CD4-positive, alpha-beta memory T cell (primary cell): ENCODE measurements around the gene CDK14. TPM values are rescaled to one million over a fixed set of nuclear protein-coding genes. Genes with fewer than 3 reads are reported as not detected.
A peak's percentile ranks its signal among the peaks of the same experiment; 100 is the strongest.
"Not testable (repeated sequence)": the region's sequence is repeated elsewhere in the genome, so short reads cannot be mapped to it uniquely, and the experiment has no call there.

ENCODE experiments used
- CTCF ChIA-PET: fragments of 350-600 bp; sonication (Branson Sonifier 250); formaldehyde crosslinking; loops from one replicate; lab custom pipeline; 2021; ENCODE audit warnings: inconsistent platforms; ENCODE audit not compliant: partially characterized antibody; lab: Charles Lee
- POLR2A ChIA-PET: fragments of 350-600 bp; sonication (Branson Sonifier 250); formaldehyde crosslinking; loops from one replicate; lab custom pipeline; 2021; ENCODE audit not compliant: partially characterized antibody; lab: Charles Lee
- DNase-seq, 5 donors: peaks; one replicate each; pipeline versions ENCODE4 v3.0.0 to v3.0.0-alpha.2; 2020 to 2022; ENCODE audit warnings: mixed read lengths in 1 of 5
- H3K27ac ChIP-seq: one replicate; pipeline ENCODE4 v1.7.0; 2013; ENCODE audit warnings: low read depth, low read length
- H3K27me3 ChIP-seq: 2 replicates; pipeline ENCODE4 v1.7.0; 2013; ENCODE audit warnings: mild to moderate bottlenecking, low read length, moderate library complexity; ENCODE audit not compliant: insufficient read depth
- H3K36me3 ChIP-seq: 2 replicates; pipeline ENCODE4 v1.7.0; 2013; ENCODE audit warnings: mild to moderate bottlenecking, low read length, moderate library complexity; ENCODE audit not compliant: insufficient read depth
- H3K4me1 ChIP-seq: 2 replicates; pipeline ENCODE4 v1.7.0; 2013; ENCODE audit warnings: mild to moderate bottlenecking, low read length, moderate library complexity; ENCODE audit not compliant: insufficient read depth
- H3K4me3 ChIP-seq, 2 donors: one replicate each; pipeline ENCODE4 v1.7.0; 2013; ENCODE audit warnings: low read length in 2 of 2, mild to moderate bottlenecking in 1 of 2
- H3K9me3 ChIP-seq, 2 donors: one replicate each; pipeline ENCODE4 v1.7.0; 2013; ENCODE audit warnings: low read length in 2 of 2, control low read depth in 1 of 2; ENCODE audit not compliant: control insufficient read depth in 1 of 2
- H3K27ac Mint-ChIP-seq, 7 donors: one replicate each; pipeline ENCODE4 v1.8.0; 2020 to 2021; ENCODE audit warnings: mixed read lengths in 7 of 7, mild to moderate bottlenecking in 6 of 7, inconsistent platforms in 3 of 7, moderate library complexity in 3 of 7
- H3K27me3 Mint-ChIP-seq, 2 donors: one replicate each; pipeline ENCODE4 v1.8.0; 2020 to 2021; ENCODE audit warnings: mixed read lengths in 2 of 2
- H3K36me3 Mint-ChIP-seq, 2 donors: one replicate each; pipeline ENCODE4 v1.8.0; 2020 to 2021; ENCODE audit warnings: mixed read lengths in 2 of 2, inconsistent platforms in 1 of 2, mild to moderate bottlenecking in 1 of 2
- H3K4me1 Mint-ChIP-seq, 4 donors: one replicate each; pipeline ENCODE4 v1.8.0; 2020 to 2021; ENCODE audit warnings: mixed read lengths in 4 of 4, mild to moderate bottlenecking in 1 of 4
- H3K4me3 Mint-ChIP-seq, 8 donors: one replicate each; pipeline ENCODE4 v1.8.0; 2020 to 2021; ENCODE audit warnings: mixed read lengths in 8 of 8, mild to moderate bottlenecking in 7 of 8, moderate library complexity in 6 of 8, inconsistent platforms in 3 of 8
- H3K9me3 Mint-ChIP-seq, 8 donors: one replicate each; pipeline ENCODE4 v1.8.0; 2020 to 2021; ENCODE audit warnings: mixed read lengths in 8 of 8, mild to moderate bottlenecking in 5 of 8, inconsistent platforms in 3 of 8, moderate library complexity in 1 of 8
- intact Hi-C: fragments of 100-400 bp; cut with micrococcal nuclease; formaldehyde crosslinking; loops from one replicate; pipeline ENCODE4 v1.15.1; 2023
- polyA plus RNA-seq, 2 donors: library from polyadenylated mRNA; unstranded; fragments of 300-500 nt; fragmentation: Illumina TruSeq; gene quantifications; one replicate each; pipeline ENCODE4 v1.2.3, GENCODE V29; 2021
- total RNA-seq, 2 experiments: library from RNA; stranded (reverse); gene quantifications; one replicate each; pipeline ENCODE4 v1.2.3, GENCODE V29; 2021

The CDK14 gene
- total and polyA plus RNA-seq, 4 experiments from 2014 or later = 0.47 to 0.81 (median 0.70) TPM; not detected in 1

DNA sequence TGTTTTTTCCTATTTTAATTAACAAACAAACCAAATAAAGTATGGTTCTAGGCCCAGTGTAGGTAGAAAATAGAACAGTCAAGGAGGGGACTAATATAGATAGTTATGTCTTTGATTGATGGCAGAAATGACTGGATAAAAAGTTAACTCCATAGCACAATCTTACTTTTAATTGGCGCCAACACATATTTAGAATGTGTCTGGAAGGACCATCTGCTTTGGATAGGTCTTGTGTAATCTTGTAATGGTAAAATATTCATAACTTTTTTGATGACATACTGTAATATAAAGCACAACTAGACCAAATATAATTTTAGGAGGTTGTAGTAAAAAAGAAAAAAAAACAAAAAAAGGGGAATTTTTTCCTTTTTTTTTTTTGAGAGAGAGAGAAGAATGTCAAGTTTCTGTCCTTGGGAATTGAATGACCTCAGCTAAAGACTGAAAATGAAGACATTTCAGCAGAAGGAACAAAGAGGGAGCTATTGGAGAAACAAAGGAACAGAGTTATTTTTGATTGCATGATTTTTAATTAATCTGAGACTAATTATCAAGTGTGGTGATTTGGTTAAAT is 193.7 kb downstream of the CDK14 start:
- Mint-ChIP-seq H3K4me1 (no peaks in the 10 kb centered on the region), H3K9me3 (peaks cover 2 to 23% (median 16%) of the 10 kb centered on the region in 8 donors), H3K36me3 (no peaks in the 10 kb centered on the region), H3K27me3 (no peaks in the 10 kb centered on the region), H3K4me3 (no peak overlapping the region), H3K27ac (no peak overlapping the region)
- intact Hi-C loops = no loop called here
- no peak overlapping the region for H3K27ac ChIP-seq
- H3K4me1 ChIP-seq = no peaks in the 10 kb centered on the region
- DNase-seq = no peak
- no peaks in the 10 kb centered on the region for H3K36me3 ChIP-seq
- CTCF ChIA-PET = no interaction called here
- POLR2A ChIA-PET = no interaction called here
- no peaks in the 10 kb centered on the region for H3K27me3 ChIP-seq
- no peaks in the 10 kb centered on the region for H3K9me3 ChIP-seq
- H3K4me3 ChIP-seq = no peak overlapping the region

GRCh38 chr7:90791596-90791995 is 195.5 kb downstream of the CDK14 start:
- H3K4me3 Mint-ChIP-seq = no peak overlapping the region
- no peaks in the 10 kb centered on the region for H3K4me1 Mint-ChIP-seq
- H3K27me3 ChIP-seq = no peaks in the 10 kb centered on the region
- DNase-seq = no peak
- no peaks in the 10 kb centered on the region for H3K36me3 ChIP-seq
- CTCF ChIA-PET = no interaction called here
- H3K4me1 ChIP-seq = no peaks in the 10 kb centered on the region
- H3K27me3 Mint-ChIP-seq = no peaks in the 10 kb centered on the region
- no peak overlapping the region for H3K27ac ChIP-seq
- H3K4me3 ChIP-seq = no peak overlapping the region
- no peaks in the 10 kb centered on the region for H3K9me3 ChIP-seq
- H3K9me3 Mint-ChIP-seq = peaks cover 2 to 36% (median 21%) of the 10 kb centered on the region in 8 donors
- no peaks in the 10 kb centered on the region for H3K36me3 Mint-ChIP-seq
- no peak overlapping the region for H3K27ac Mint-ChIP-seq
- intact Hi-C loops = no loop called here
- POLR2A ChIA-PET = no interaction called here

- peak overlapping the region in 2 of 7 donors; percentile 1 to 78 for H3K27ac Mint-ChIP-seq
- peaks cover 2 to 39% (median 22%) of the 10 kb centered on the region in 8 donors for H3K9me3 Mint-ChIP-seq
- H3K4me3 Mint-ChIP-seq = no peak overlapping the region
- H3K27me3 Mint-ChIP-seq = no peaks in the 10 kb centered on the region
- Histone ChIP-seq H3K4me3 (no peak overlapping the region), H3K27me3 (no peaks in the 10 kb centered on the region), H3K36me3 (no peaks in the 10 kb centered on the region), H3K9me3 (no peaks in the 10 kb centered on the region), H3K27ac (no peak overlapping the region), H3K4me1 (no peaks in the 10 kb centered on the region)
- H3K36me3 Mint-ChIP-seq = no peaks in the 10 kb centered on the region
- no peak for DNase-seq
- ChIA-PET CTCF (no interaction called here), POLR2A (no interaction called here)
- intact Hi-C loops = no loop called here
- no peaks in the 10 kb centered on the region for H3K4me1 Mint-ChIP-seq
These were observed 196.2 kb downstream of the CDK14 start for GRCh38 chr7:90792301-90792700.

DNA sequence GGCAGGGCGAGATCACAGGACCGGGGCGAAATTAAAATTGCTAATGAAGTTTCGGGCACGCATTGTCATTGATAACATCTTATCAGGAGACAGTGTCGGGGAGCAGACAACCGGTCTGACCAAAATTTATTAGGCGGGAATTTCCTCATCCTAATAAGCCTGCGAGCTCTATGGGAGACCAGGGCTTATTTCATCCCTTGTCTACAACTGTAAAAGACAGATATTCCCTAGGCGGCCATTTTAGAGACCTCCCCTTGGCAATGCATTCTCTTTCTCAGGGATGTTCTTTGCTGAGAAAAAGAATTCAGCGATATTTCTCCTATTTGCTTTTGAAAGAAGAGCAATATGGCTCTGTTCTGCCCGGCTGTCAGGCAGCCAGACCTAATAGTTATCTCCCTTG is 198.1 kb downstream of the CDK14 start:
- H3K36me3 ChIP-seq, H3K27me3 ChIP-seq, POLR2A ChIA-PET, CTCF ChIA-PET, H3K9me3 ChIP-seq, H3K4me3 Mint-ChIP-seq, H3K27me3 Mint-ChIP-seq, H3K4me1 ChIP-seq, intact Hi-C loops, H3K36me3 Mint-ChIP-seq, DNase-seq, H3K27ac ChIP-seq, H3K4me1 Mint-ChIP-seq, H3K4me3 ChIP-seq, H3K27ac Mint-ChIP-seq: not testable (repeated sequence)
- peaks cover 2 to 41% (median 25%) of the 10 kb centered on the region in 8 donors for H3K9me3 Mint-ChIP-seq

- Mint-ChIP-seq H3K4me3 (no peak overlapping the region), H3K27me3 (no peaks in the 10 kb centered on the region), H3K9me3 (peaks cover 0 to 38% (median 24%) of the 10 kb centered on the region in 8 donors), H3K36me3 (no peaks in the 10 kb centered on the region), H3K4me1 (no peaks in the 10 kb centered on the region), H3K27ac (no peak overlapping the region)
- H3K27me3 ChIP-seq = no peaks in the 10 kb centered on the region
- no peak overlapping the region for H3K27ac ChIP-seq
- H3K4me3 ChIP-seq = no peak overlapping the region
- no peak for DNase-seq
- CTCF ChIA-PET = no interaction called here
- H3K9me3 ChIP-seq = no peaks in the 10 kb centered on the region
- POLR2A ChIA-PET = no interaction called here
- no peaks in the 10 kb centered on the region for H3K36me3 ChIP-seq
- intact Hi-C loops = no loop called here
- H3K4me1 ChIP-seq = no peaks in the 10 kb centered on the region
These were observed 201.5 kb downstream of the CDK14 start for GRCh38 chr7:90797596-90797995.

DNA sequence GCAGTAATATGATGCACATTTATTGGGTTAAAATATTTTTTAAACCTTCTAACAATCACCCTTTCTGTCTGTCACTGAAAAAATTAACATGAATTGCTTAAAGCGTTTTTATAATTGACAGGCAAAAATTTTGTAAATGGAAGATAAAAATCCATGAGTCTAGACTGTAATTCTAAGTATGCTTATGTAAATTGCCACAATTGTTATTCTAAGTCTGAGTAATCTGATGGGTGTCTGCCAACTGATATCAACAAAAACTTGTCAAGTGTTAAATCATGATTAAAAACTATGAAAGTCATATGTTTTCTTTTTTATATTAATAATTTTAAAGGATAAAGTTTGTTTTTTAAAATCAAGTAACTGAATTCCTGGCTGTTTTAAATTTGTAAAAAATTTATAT is 208.2 kb downstream of the CDK14 start:
- no peaks in the 10 kb centered on the region for H3K4me1 ChIP-seq
- Mint-ChIP-seq H3K4me3 (no peak overlapping the region), H3K4me1 (no peaks in the 10 kb centered on the region), H3K9me3 (peaks cover 0 to 19% (median 10%) of the 10 kb centered on the region in 8 donors), H3K27ac (no peak overlapping the region), H3K27me3 (no peaks in the 10 kb centered on the region), H3K36me3 (no peaks in the 10 kb centered on the region)
- H3K4me3 ChIP-seq = no peak overlapping the region
- no peak overlapping the region for H3K27ac ChIP-seq
- DNase-seq = no peak
- ChIA-PET POLR2A (no interaction called here), CTCF (no interaction called here)
- H3K36me3 ChIP-seq = no peaks in the 10 kb centered on the region
- intact Hi-C loops = no loop called here
- no peaks in the 10 kb centered on the region for H3K27me3 ChIP-seq
- no peaks in the 10 kb centered on the region for H3K9me3 ChIP-seq

DNA sequence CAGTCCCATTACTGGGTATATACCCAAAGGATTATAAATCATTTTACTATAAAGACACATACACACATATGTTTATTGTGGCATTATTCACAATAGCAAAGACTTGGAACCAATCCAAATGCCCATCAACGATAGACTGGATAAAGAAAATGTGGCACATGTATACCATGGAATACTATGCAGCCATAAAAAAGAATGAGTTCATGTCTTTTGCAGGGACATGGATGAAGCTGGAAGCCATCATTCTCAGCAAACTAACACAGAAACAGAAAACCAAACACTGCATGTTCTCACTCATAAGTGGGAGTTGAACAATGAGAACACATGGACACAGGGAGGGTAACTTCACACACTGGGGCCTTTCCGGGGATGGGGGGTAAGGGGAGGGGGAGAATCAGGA is 219.4 kb downstream of the CDK14 start:
- H3K9me3 Mint-ChIP-seq = peaks cover 0 to 24% (median 4%) of the 10 kb centered on the region in 8 donors
- H3K4me1 Mint-ChIP-seq, CTCF ChIA-PET, H3K27me3 ChIP-seq, H3K27me3 Mint-ChIP-seq, DNase-seq, H3K36me3 ChIP-seq, H3K4me3 ChIP-seq, POLR2A ChIA-PET, H3K27ac Mint-ChIP-seq, H3K27ac ChIP-seq, H3K4me3 Mint-ChIP-seq, intact Hi-C loops, H3K4me1 ChIP-seq, H3K36me3 Mint-ChIP-seq, H3K9me3 ChIP-seq: not testable (repeated sequence)
